Measurements from ENCODE around the gene FGF4. TPM values are rescaled to one million over a fixed set of nuclear protein-coding genes. Genes with fewer than 3 reads are reported as not detected.

Gene FGF4
- total and polyA plus RNA-seq, 8 donors: not detected

- ATAC-seq (no peak), DNase-seq (peak in 1 of 4 donors; percentile 6)
- Histone ChIP-seq H3K4me1 (no peaks in the 10 kb centered on the region), H3K27me3 (peaks cover 0 to 64% of the 10 kb centered on the region in 2 donors), H3K36me3 (no peaks in the 10 kb centered on the region), H3K27ac (no peak overlapping the region), H3K9me3 (no peaks in the 10 kb centered on the region), H3K4me3 (no peak overlapping the region)
- no peak for TF ChIP-seq CTCF (IDR thresholded peaks at IDR 0.05)
- intact Hi-C loops (cut with DNase I): no loop called here
These were observed 28.1 kb downstream of the FGF4 start for GRCh38 chr11:69746752-69747742.

GRCh38 chr11:69746140-69746539 is 29.0 kb downstream of the FGF4 start:
- ATAC-seq (no peak), DNase-seq (no peak)
- intact Hi-C loops (cut with DNase I): no loop called here
- Histone ChIP-seq H3K27ac (no peak overlapping the region), H3K9me3 (no peaks in the 10 kb centered on the region), H3K4me1 (no peaks in the 10 kb centered on the region), H3K4me3 (no peak overlapping the region), H3K36me3 (no peaks in the 10 kb centered on the region), H3K27me3 (peaks cover 0 to 66% of the 10 kb centered on the region in 2 donors)
- no peak for TF ChIP-seq CTCF (IDR thresholded peaks at IDR 0.05)

- Histone ChIP-seq H3K27me3 (peaks cover 0 to 60% of the 10 kb centered on the region in 2 donors), H3K4me3 (no peak overlapping the region), H3K36me3 (no peaks in the 10 kb centered on the region), H3K9me3 (no peaks in the 10 kb centered on the region), H3K4me1 (no peaks in the 10 kb centered on the region), H3K27ac (no peak overlapping the region)
- ATAC-seq: no peak
- DNase-seq: no peak
- TF ChIP-seq CTCF (IDR thresholded peaks at IDR 0.05): no peak
- intact Hi-C loops (cut with DNase I): no loop called here
These were observed 29.9 kb downstream of the FGF4 start for GRCh38 chr11:69745201-69745600.

GRCh38 chr11:69744435-69744834 is 30.7 kb downstream of the FGF4 start:
- peaks cover 0 to 53% of the 10 kb centered on the region in 2 donors for H3K27me3 ChIP-seq
- TF ChIP-seq CTCF (IDR thresholded peaks at IDR 0.05): no peak
- no peak overlapping the region for H3K4me3 ChIP-seq
- intact Hi-C loops (cut with DNase I): no loop called here
- no peaks in the 10 kb centered on the region for H3K4me1 ChIP-seq
- H3K36me3 ChIP-seq: no peaks in the 10 kb centered on the region
- ATAC-seq (no peak), DNase-seq (peak in 1 of 4 donors; percentile 12)
- H3K27ac ChIP-seq: no peak overlapping the region
- H3K9me3 ChIP-seq: peaks cover 0 to under 1% of the 10 kb centered on the region in 2 donors

- intact Hi-C loops (cut with DNase I): no loop called here
- Histone ChIP-seq H3K36me3 (no peaks in the 10 kb centered on the region), H3K27me3 (peaks cover 0 to 38% of the 10 kb centered on the region in 2 donors), H3K4me3 (no peak overlapping the region), H3K9me3 (peaks cover 0 to 28% of the 10 kb centered on the region in 2 donors), H3K4me1 (no peaks in the 10 kb centered on the region), H3K27ac (no peak overlapping the region)
- no peak for DNase-seq
- ATAC-seq: no peak
- TF ChIP-seq CTCF (IDR thresholded peaks at IDR 0.05): no peak
These were observed 40.3 kb downstream of the FGF4 start for GRCh38 chr11:69734841-69735240.
